Amniotic epithelial cell (primary cell): Measurements from ENCODE around the gene SECISBP2L.

Source experiments
- DNase-seq: peaks from one replicate; pipeline ENCODE4 v3.0.0-alpha.2; 2010; ENCODE audit warnings: low read depth

Gene SECISBP2L

DNA sequence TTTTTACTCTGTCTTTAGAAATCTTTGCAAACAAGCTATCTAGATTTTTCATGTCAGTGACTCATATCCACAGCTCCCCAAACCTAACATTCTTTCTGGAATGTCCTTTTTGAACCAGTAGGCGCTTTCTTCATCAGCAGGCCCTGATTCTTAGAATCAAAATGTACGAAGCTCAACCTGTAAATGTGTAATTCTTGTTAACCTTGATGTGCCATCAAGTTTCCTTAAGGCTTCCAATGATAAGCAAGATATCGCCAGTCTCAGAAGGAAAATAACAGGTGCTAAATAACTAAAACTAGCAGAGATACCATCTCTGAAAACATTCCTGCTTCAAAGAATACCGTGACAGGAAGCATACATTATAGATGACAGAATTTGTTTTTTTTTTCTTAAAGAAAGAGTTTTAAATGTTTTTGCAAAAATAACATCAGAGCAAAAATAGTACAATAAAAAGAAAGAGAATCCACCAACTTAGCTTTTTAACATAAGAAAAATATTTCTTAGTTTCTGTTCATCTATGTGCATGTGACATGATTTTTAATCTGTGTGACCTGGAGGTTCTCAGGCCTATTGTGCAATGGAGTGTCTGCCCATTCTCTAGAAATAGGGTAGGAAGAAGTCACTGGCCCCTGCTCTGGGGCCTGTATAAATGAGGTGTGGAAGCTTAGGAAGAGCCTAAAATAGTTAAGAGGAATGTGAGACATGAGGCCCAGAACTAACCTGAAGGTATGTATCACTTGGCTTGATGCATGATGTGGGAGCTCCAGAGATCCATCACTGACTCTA lies 14.7 kb upstream of the SECISBP2L start:
- DNase-seq: peak; percentile 90

DNA sequence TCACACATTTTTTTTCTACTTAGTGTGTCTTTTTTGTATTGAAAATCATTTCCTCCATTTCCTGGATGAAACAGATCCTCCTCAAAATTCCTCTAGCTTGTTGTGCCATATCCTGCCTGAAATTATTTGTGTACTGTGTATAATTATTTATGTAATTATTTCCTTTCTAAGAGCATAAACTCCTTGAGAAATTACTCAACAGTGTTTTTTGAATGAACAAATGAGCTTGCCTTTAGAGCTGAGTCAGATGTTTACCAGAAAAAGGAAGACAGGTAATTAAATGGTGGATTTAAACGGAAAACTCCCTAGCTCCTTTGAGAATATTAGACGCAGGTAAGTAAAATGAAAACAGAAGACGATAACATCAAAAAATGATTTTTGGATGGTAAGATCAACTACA lies 13.2 kb upstream of the SECISBP2L start:
- peak; percentile 50 for DNase-seq

DNA sequence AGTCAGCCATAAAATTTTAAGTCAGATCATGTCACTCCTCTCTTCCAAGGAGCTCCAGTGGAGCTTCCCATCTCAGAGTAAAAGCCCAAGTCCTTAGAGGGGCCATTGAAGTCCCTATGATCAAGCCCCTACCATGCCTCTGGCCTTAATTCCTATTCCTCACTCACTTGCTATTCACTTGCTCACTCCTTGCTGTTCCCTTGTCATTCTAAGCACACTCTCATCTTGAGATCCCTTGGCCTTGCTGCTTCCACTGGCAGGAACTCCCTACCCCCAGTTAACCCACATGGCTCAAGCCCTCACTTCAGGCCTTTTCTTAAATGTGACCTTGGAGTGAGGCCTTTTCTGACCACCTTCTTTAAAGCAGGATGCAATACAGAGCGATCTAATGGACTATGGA lies 12.3 kb upstream of the SECISBP2L start:
- DNase-seq: no peak

- no peak for DNase-seq
These were observed 9.4 kb upstream of the SECISBP2L start for GRCh38 chr15:49055630-49056029.

- DNase-seq: no peak
These were observed 6.4 kb upstream of the SECISBP2L start for GRCh38 chr15:49052662-49053061.

GRCh38 chr15:49047456-49047855 lies 1.2 kb upstream of the SECISBP2L start:
- DNase-seq: no peak

- peak; percentile 51 for DNase-seq
These were observed 461 bp downstream of the SECISBP2L start for GRCh38 chr15:49045751-49046219.

GRCh38 chr15:49044766-49045606 lies 1.3 kb downstream of the SECISBP2L start:
- DNase-seq: peak; percentile 27

- DNase-seq: no peak
These were observed 2.2 kb downstream of the SECISBP2L start for GRCh38 chr15:49044002-49044401.

DNA sequence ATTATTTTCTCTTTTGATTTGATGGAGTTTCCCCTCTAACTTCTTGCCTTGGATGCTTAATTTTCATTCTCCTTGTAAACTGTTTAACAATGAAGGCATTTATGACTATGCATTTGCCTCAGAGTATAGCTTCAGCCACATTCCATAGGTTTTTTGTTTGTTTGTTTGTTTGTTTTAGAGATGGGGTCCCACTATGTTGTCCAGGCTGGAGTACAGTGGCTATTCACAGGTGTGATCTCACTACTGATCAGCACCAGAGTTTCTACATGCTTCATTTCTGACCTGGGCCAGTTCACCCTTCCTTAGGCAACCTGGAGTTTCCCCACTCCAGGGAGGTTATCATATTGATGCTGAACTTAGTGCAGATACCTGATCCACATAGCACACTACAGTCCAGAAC lies 4.1 kb downstream of the SECISBP2L start:
- DNase-seq: no peak

GRCh38 chr15:49041426-49041825 lies 4.8 kb downstream of the SECISBP2L start:
- peak; percentile 47 for DNase-seq

- DNase-seq: no peak
These were observed 6.1 kb downstream of the SECISBP2L start for GRCh38 chr15:49040151-49040550.

- DNase-seq: no peak
These were observed 7.9 kb downstream of the SECISBP2L start for GRCh38 chr15:49038382-49038781.

DNA sequence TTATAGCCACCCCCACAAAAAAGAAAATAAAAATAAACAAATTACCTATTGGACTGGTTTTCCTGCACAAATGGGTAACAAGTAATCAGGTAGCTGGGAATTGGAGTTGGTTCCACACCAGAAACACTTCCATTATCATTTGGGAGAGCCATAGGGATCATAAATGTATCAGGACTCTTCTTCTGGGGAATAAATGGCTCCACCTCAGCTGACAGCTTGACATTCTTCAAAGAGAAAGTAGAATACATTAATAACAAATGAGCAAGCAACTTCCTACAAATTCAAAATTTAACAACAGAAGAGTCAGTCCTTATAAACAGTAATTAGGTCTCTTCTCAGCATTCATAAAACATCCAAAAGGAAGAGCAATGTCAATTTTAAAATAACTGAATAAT lies 8.7 kb downstream of the SECISBP2L start:
- no peak for DNase-seq

DNA sequence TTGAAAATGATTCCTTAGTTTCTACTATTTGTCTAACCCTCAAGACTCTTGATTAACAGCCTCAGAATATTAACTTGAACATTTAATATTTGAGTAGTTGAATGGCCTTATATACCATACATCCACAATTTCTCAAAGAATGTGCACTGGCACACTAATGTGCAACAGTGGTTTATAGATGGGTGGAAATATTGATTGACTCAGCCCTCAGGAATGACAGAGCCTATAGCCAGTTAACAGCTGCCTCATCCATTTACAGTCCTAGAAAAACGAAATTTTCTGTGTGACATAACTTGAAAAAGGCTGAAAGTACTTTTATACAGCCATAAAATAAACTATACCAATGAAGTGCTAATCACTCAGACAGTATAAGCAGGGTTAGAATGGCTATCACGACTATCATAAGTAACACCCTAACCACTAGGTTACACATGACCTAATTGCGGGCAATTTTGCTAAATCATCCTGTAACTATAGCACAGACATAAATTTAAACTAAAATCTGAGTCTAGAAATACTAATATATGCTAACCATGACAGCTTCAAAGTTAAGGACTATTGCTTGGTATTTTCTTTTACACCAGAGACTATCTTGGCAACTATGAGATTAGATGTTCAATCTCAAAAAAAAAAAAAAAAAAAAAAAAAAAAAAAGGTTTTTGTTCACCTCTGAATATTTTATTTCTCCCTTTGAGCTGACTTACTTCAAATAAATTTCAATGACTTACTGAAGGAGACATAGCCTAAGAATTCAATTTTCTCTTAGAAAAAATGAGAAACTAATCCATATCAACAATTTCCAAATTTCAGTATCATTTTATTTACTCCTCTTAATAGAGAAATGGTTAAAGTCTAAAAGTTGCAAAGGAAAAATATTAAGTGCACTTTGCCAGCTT lies 9.3 kb downstream of the SECISBP2L start:
- peak; percentile 30 for DNase-seq

DNA sequence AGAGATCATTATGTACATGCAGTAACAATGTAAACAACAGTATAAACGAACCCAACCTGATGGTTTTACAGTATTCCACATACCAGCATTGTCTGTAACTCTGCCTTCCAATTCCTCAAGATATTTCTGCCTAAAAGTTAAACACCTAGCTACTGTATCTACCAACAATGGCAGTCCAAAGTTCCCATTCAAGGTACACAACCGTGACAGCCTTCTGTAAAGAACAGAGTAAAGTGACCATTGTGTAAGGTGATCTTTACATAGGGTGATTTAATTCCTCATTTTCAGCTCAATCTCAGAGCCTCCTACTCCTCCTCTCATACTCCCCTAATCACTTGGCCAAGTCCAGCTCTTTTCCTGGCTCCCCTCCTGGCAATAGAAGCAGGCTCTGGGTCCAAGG lies 10.4 kb downstream of the SECISBP2L start:
- no peak for DNase-seq

GRCh38 chr15:49032601-49033145 lies 13.6 kb downstream of the SECISBP2L start:
- DNase-seq: no peak

- peak; percentile 29 for DNase-seq
These were observed 14.4 kb downstream of the SECISBP2L start for GRCh38 chr15:49031804-49032203.

GRCh38 chr15:49026700-49027099 lies 19.5 kb downstream of the SECISBP2L start:
- DNase-seq: no peak

GRCh38 chr15:49024840-49025239 lies 21.4 kb downstream of the SECISBP2L start:
- DNase-seq: no peak

GRCh38 chr15:49023354-49023753 lies 22.9 kb downstream of the SECISBP2L start:
- DNase-seq: no peak

DNA sequence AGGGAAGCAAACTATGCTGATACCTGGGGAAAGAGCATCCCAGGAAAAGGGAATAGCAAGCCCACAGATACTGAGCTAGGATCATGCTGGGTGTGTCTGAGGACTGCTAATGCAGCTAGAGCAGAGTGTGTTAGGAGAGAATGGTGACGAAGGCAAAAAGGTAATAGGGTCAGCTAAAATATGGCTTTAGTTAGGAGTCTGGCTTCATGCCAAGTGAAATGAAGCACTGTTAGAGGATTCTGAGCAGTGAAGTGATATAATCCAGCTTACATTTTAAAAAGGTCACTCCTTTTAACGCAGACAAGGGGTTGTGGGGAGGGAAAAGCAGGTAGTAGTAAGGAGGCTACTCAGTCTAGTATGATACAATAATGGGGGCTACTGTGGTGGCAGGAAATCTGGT lies 30.4 kb downstream of the SECISBP2L start:
- no peak for DNase-seq
